Suprapubic skin (tissue), 4 donors: ENCODE data around the gene CDK5R2. TPM values are rescaled to one million over a fixed set of nuclear protein-coding genes. Genes with fewer than 3 reads are reported as not detected.
"Not testable (repeated sequence)": the region's sequence is repeated elsewhere in the genome, so short reads cannot be mapped to it uniquely, and the experiment has no call there.

Source experiments
- DNase-seq, 2 donors: peaks; one replicate each; pipeline ENCODE4 v3.0.0-alpha.2; 2019; ENCODE audit warnings: low spot score in 2 of 2
- H3K27ac ChIP-seq: fragments of 200-600 bp; sonication (generic); one replicate; pipeline ENCODE4 v1.5.1; 2019
- H3K27me3 ChIP-seq: fragments of 200-600 bp; sonication (generic); one replicate; pipeline ENCODE4 v1.5.1; 2019
- H3K36me3 ChIP-seq: fragments of 200-600 bp; sonication (generic); one replicate; pipeline ENCODE4 v1.5.1; 2019
- H3K4me1 ChIP-seq: fragments of 200-600 bp; sonication (generic); one replicate; pipeline ENCODE4 v1.5.1; 2019
- H3K4me3 ChIP-seq: fragments of 200-600 bp; sonication (generic); one replicate; pipeline ENCODE4 v1.5.1; 2019; ENCODE audit warnings: mild to moderate bottlenecking
- H3K9me3 ChIP-seq: fragments of 200-600 bp; sonication (generic); one replicate; pipeline ENCODE4 v1.5.1; 2019
- CTCF ChIP-seq, 2 donors: fragments of 200-600 bp in 1 of 2; fragments of 450-650 bp in 1 of 2; sonication (generic) in 1 of 2; IDR thresholded peaks; one replicate each; pipeline ENCODE4 v1.5.1; 2016 to 2019; ENCODE audit warnings: antibody characterized with exemption in 2 of 2, mild to moderate bottlenecking in 1 of 2, moderate library complexity in 1 of 2
- EP300 ChIP-seq: sonication (generic); formaldehyde crosslinking; IDR thresholded peaks from one replicate; pipeline ENCODE4 v1.6.1; 2017; ENCODE audit warnings: antibody characterized with exemption
- POLR2A ChIP-seq, 2 donors: fragments of 450-650 bp; IDR thresholded peaks; one replicate each; pipeline ENCODE4 v1.6.1; 2017; ENCODE audit warnings: antibody characterized with exemption in 2 of 2, mild to moderate bottlenecking in 2 of 2, moderate library complexity in 2 of 2
- POLR2AphosphoS5 ChIP-seq, 3 donors: sonication (generic); formaldehyde crosslinking; IDR thresholded peaks; one replicate each; pipeline ENCODE4 v1.6.1; 2017; ENCODE audit warnings: antibody characterized with exemption in 3 of 3
- WGBS: methylation state at CpG from one replicate; pipeline ENCODE4 v1.1.5; 2018; 5-methylcytosine and 5-hydroxymethylcytosine counted together
- total RNA-seq, 4 donors: library from RNA; depleted of rRNA; stranded (reverse); fragments of >200 nt; gene quantifications; one replicate each; pipeline ENCODE4 v1.1.0, GENCODE V29; 2016

The CDK5R2 gene
- total RNA-seq, 4 donors from 2014 or later, result not detected

DNA sequence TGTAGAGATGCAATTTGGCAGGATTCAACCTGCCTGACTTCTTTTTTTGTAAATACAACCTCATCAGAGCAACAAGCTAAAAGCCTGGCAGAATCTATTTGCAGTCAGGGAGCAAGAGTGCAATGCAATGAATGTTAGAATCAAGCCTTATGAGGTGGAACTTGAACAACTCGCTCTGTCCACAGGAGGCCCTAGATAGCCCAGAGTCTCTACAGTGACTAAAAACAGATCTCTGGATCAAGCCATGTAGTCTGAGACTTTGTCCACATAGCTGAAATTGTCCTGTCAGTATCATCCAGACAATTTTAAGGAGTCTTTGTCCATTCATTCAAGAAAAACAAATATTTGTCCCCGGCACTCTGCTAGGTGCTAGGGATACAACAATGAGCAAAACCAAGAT lies 32.0 kb upstream of the CDK5R2 start:
- Histone ChIP-seq H3K4me1 (no peaks in the 10 kb centered on the region), H3K27ac (no peak overlapping the region), H3K27me3 (peaks cover 30% of the 10 kb centered on the region), H3K36me3 (no peaks in the 10 kb centered on the region), H3K9me3 (no peaks in the 10 kb centered on the region), H3K4me3 (no peak overlapping the region)
- no peak for DNase-seq
- TF ChIP-seq CTCF (IDR thresholded peaks at IDR 0.05), result no peak
- TF ChIP-seq EP300, result no peak
- TF ChIP-seq POLR2A (IDR thresholded peaks at IDR 0.05), result no peak
- no peak for TF ChIP-seq POLR2AphosphoS5 (IDR thresholded peaks at IDR 0.05)
- 69% methylated on average over 2 of the region's 2 CpGs for WGBS

DNA sequence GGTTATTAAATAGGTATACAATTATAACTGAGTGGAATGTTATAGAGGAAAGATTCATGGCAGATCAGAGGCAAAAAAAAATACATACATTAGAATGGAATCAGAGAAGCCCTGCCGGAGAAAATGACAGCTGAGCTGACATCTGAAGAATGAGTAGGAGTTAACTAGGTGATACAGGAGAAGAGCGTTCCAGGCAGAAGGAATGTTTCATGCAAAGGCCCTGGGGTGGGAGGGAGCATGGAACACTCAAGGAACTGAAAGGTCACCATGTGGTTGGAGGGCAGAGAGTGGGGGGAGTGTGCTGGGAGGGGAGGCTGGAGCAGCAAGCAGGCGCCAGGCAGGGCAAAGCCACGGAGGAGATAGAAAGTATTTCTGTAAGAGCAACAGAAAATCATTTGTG lies 31.6 kb upstream of the CDK5R2 start:
- Histone ChIP-seq H3K9me3 (no peaks in the 10 kb centered on the region), H3K4me1 (no peaks in the 10 kb centered on the region), H3K27me3 (peaks cover 25% of the 10 kb centered on the region), H3K27ac (no peak overlapping the region), H3K36me3 (no peaks in the 10 kb centered on the region), H3K4me3 (no peak overlapping the region)
- WGBS, result 70% methylated on average over 4 of the region's 4 CpGs
- no peak for DNase-seq
- TF ChIP-seq EP300 (no peak), CTCF (IDR thresholded peaks at IDR 0.05) (no peak), POLR2AphosphoS5 (IDR thresholded peaks at IDR 0.05) (no peak), POLR2A (IDR thresholded peaks at IDR 0.05) (no peak)

DNA sequence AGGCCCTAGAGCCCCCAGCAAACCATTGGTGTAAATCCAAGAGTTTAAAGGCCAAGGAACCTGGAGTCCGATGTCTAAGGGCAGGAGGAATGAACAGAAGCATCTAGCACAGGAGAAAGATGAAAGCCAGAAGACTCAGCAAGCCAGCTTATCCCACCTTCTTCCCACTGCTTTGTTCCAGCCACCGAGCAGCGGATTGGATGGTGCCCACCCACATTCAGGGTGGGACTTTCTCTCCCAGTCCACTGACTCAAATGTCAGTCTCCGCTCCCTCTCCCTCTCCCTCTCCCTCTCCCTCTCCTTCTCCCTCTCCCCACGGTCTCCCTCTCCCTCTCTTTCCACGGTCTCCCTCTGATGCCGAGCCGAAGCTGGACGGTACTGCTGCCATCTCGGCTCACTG lies 29.0 kb upstream of the CDK5R2 start:
- H3K27me3 ChIP-seq, result peaks cover 22% of the 10 kb centered on the region
- H3K4me3 ChIP-seq, H3K36me3 ChIP-seq, H3K4me1 ChIP-seq, H3K27ac ChIP-seq, H3K9me3 ChIP-seq, DNase-seq: not testable (repeated sequence)
- WGBS, result 90% methylated on average over 10 of the region's 10 CpGs

GRCh38 chr2:218931751-218932150 lies 27.7 kb upstream of the CDK5R2 start:
- peaks cover 31% of the 10 kb centered on the region for H3K27me3 ChIP-seq

GRCh38 chr2:218944759-218945404 lies 14.6 kb upstream of the CDK5R2 start:
- H3K4me1 ChIP-seq, result no peaks in the 10 kb centered on the region
- peaks cover 47% of the 10 kb centered on the region for H3K27me3 ChIP-seq
- no peak overlapping the region for H3K27ac ChIP-seq
- H3K36me3 ChIP-seq, result no peaks in the 10 kb centered on the region
- no peak for TF ChIP-seq EP300
- no peak for TF ChIP-seq POLR2A (IDR thresholded peaks at IDR 0.05)
- no peak for TF ChIP-seq CTCF (IDR thresholded peaks at IDR 0.05)
- TF ChIP-seq POLR2AphosphoS5 (IDR thresholded peaks at IDR 0.05), result no peak
- H3K4me3 ChIP-seq, result no peak overlapping the region
- no peaks in the 10 kb centered on the region for H3K9me3 ChIP-seq
- 85% methylated on average over 1 of the region's 1 CpG for WGBS
- DNase-seq, result no peak

More at GRCh38 chr2:218931751-218932150, 27.7 kb upstream of the CDK5R2 start:
- H3K27ac ChIP-seq, H3K9me3 ChIP-seq, H3K36me3 ChIP-seq, H3K4me3 ChIP-seq, DNase-seq, H3K4me1 ChIP-seq: not testable (repeated sequence)
- WGBS, result 94% methylated on average over 6 of the region's 25 CpGs

- Histone ChIP-seq H3K36me3 (no peaks in the 10 kb centered on the region), H3K9me3 (no peaks in the 10 kb centered on the region), H3K27ac (no peak overlapping the region), H3K4me3 (no peak overlapping the region), H3K4me1 (no peaks in the 10 kb centered on the region), H3K27me3 (peaks cover 46% of the 10 kb centered on the region)
- no peak for DNase-seq
- no peak for TF ChIP-seq EP300
- no peak for TF ChIP-seq POLR2A (IDR thresholded peaks at IDR 0.05)
- TF ChIP-seq POLR2AphosphoS5 (IDR thresholded peaks at IDR 0.05), result no peak
- TF ChIP-seq CTCF (IDR thresholded peaks at IDR 0.05), result no peak
- WGBS, result 95% methylated on average over 1 of the region's 1 CpG
These were observed 12.8 kb upstream of the CDK5R2 start for GRCh38 chr2:218946621-218947020.
